NCI-H2227 treated with DMSO at 0.1 percent for 48 hours (cell line): ENCODE data around the gene FREM1.
A peak's percentile ranks its signal among the peaks of the same experiment; 100 is the strongest.

Source experiments
- DNase-seq: peaks from one replicate; lab custom pipeline; 2025; lab: John Stamatoyannopoulos, UW

The FREM1 gene

GRCh38 chr9:14813336-14814248, 96.6 kb downstream of the FREM1 start:
- no peak for DNase-seq

GRCh38 chr9:14812806-14813205, 97.4 kb downstream of the FREM1 start:
- no peak for DNase-seq

GRCh38 chr9:14811844-14812243, 98.4 kb downstream of the FREM1 start:
- DNase-seq: no peak

GRCh38 chr9:14806941-14807520, 103.2 kb downstream of the FREM1 start:
- DNase-seq: no peak

GRCh38 chr9:14799030-14799429, 111.2 kb downstream of the FREM1 start:
- no peak for DNase-seq

GRCh38 chr9:14797435-14797834, 112.8 kb downstream of the FREM1 start:
- no peak for DNase-seq

GRCh38 chr9:14793389-14793788, 116.8 kb downstream of the FREM1 start:
- no peak for DNase-seq

- DNase-seq: no peak
These were observed 119.6 kb downstream of the FREM1 start for GRCh38 chr9:14790628-14791027.

- DNase-seq: no peak
These were observed 121.4 kb downstream of the FREM1 start for GRCh38 chr9:14788846-14789245.

- no peak for DNase-seq
These were observed 126.9 kb downstream of the FREM1 start for GRCh38 chr9:14783358-14783757.

- DNase-seq: no peak
These were observed 127.8 kb downstream of the FREM1 start for GRCh38 chr9:14782286-14783051.

GRCh38 chr9:14780693-14781092, 129.5 kb downstream of the FREM1 start:
- DNase-seq: no peak

- DNase-seq: no peak
These were observed 130.0 kb downstream of the FREM1 start for GRCh38 chr9:14780251-14780650.

GRCh38 chr9:14779566-14780022, 130.6 kb downstream of the FREM1 start:
- DNase-seq: no peak

GRCh38 chr9:14778565-14778964, 131.7 kb downstream of the FREM1 start:
- DNase-seq: no peak

- DNase-seq: no peak
These were observed 134.3 kb downstream of the FREM1 start for GRCh38 chr9:14775917-14776316.

- no peak for DNase-seq
These were observed 139.6 kb downstream of the FREM1 start for GRCh38 chr9:14770592-14770991.

GRCh38 chr9:14769230-14769571, 141.0 kb downstream of the FREM1 start:
- peak; percentile 8 for DNase-seq

- peak; percentile 80 for DNase-seq
These were observed 141.6 kb downstream of the FREM1 start for GRCh38 chr9:14768405-14769229.

- DNase-seq: no peak
These were observed 143.9 kb downstream of the FREM1 start for GRCh38 chr9:14766299-14766698.

GRCh38 chr9:14761584-14761983, 148.6 kb downstream of the FREM1 start:
- no peak for DNase-seq

GRCh38 chr9:14760060-14760459, 150.2 kb downstream of the FREM1 start:
- no peak for DNase-seq
